MM.1S (cell line): Measurements from ENCODE around the gene OR8H1.

Experiments used
- EZH2phosphoT487 ChIP-seq: fragments of 300-600 bp; sonication (generic); IDR thresholded peaks from 2 replicates; pipeline ENCODE4 v1.6.1; 2018; ENCODE audit warnings: antibody characterized with exemption, low read length
- TF ChIP-seq, protein P1 (sequence below): fragments of 300-600 bp; sonication (generic); IDR thresholded peaks from 2 replicates; pipeline ENCODE4 v1.5.1; 2016; ENCODE audit warnings: antibody characterized with exemption, low read length, mixed read lengths

DNA sequence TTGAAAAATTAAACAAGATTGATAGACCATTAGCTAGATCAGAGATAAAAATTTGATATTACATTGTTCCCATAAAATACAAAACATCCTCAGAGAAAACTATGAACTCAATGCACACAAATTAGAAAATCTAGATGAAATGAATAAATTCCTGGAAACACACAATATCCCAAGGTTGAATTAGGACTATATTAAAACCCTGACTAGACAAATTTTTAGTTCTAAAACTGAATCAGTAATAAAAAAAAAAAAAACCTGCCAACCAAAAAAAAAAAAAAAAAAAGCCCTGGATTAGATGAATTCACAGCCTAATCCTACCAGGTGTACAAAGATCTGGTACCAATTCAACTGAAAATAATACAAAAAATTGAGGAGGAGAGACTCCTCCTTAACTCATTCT lies 48.2 kb upstream of the OR8H1 start:
- TF ChIP-seq, protein P1, sequence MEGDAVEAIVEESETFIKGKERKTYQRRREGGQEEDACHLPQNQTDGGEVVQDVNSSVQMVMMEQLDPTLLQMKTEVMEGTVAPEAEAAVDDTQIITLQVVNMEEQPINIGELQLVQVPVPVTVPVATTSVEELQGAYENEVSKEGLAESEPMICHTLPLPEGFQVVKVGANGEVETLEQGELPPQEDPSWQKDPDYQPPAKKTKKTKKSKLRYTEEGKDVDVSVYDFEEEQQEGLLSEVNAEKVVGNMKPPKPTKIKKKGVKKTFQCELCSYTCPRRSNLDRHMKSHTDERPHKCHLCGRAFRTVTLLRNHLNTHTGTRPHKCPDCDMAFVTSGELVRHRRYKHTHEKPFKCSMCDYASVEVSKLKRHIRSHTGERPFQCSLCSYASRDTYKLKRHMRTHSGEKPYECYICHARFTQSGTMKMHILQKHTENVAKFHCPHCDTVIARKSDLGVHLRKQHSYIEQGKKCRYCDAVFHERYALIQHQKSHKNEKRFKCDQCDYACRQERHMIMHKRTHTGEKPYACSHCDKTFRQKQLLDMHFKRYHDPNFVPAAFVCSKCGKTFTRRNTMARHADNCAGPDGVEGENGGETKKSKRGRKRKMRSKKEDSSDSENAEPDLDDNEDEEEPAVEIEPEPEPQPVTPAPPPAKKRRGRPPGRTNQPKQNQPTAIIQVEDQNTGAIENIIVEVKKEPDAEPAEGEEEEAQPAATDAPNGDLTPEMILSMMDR: no peak
- TF ChIP-seq EZH2phosphoT487: no peak
